ENCODE measurements around the gene RAMP2. TPM values are rescaled to one million over a fixed set of nuclear protein-coding genes. Genes with fewer than 3 reads are reported as not detected.

The RAMP2 gene
- total RNA-seq, 1 donor from 2014 or later, result 0.51 TPM

DNA sequence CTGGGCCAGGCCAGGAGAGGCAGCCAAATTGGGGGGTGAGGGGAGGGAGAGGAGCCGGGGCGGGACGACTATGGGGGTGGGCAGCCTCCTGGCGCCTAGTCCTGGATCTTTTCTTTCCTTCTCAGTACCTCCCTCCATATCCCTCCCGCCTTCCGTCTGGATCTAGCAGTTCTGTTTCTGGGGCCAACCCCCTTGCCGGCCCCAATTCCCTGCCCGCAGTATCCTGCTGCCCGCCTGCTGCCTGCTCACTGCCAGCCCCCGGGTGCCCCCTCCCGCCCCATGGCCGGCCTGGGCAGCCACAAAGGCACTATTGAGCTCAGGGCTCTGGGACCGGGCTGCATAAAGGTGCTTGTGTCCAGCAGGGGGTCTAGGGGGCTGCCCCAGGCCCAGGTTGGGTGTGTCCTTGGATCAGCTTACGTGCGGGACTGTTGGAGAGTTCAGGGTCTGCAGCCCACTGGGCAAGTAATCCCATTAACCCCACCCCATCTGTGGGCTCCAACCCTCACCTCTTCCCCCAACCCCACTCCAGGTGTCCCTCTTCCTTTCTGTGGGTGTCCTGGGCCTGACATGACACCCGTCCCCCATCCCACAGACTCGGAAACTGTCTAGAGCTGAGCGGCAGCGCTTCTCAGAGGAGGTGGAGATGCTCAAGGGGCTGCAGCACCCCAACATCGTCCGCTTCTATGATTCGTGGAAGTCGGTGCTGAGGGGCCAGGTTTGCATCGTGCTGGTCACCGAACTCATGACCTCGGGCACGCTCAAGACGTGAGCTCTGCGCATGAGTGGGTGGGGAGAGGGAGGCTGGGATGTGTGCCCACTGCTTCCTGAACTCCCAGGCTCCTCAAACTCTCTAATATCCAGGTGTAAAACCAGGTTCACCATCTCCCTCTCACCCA lies 21.4 kb downstream of the RAMP2 start:
- H3K4me1 ChIP-seq, result no peaks in the 10 kb centered on the region
- H3K27me3 ChIP-seq, result peaks cover 46% of the 10 kb centered on the region
- H3K9me3 ChIP-seq (ENCODE audit: low read depth), result no peaks in the 10 kb centered on the region
- H4K20me1 ChIP-seq (ENCODE audit: low read depth), result peaks cover 18% of the 10 kb centered on the region
- H3K36me3 ChIP-seq, result no peaks in the 10 kb centered on the region
- DNase-seq (ENCODE audit: low spot score), result no peak
- Mint-ChIP-seq H3K4me1 (peaks cover 12% of the 10 kb centered on the region), H3K9me3 (no peaks in the 10 kb centered on the region), H3K36me3 (peaks cover 7% of the 10 kb centered on the region), H3K4me3 (no peak overlapping the region), H3K27me3 (ENCODE audit: insufficient read depth, low read depth) (peaks cover 22% of the 10 kb centered on the region), H3K27ac (no peak overlapping the region)
- TF ChIP-seq EZH2phosphoT487 (IDR thresholded peaks at IDR 0.05) (no peak), EZH2 (IDR thresholded peaks at IDR 0.05) (no peak), CTCF (IDR thresholded peaks at IDR 0.05) (no peak)
- no peaks in the 10 kb centered on the region for H3K79me2 ChIP-seq (ENCODE audit: low read depth)
- no peak overlapping the region for H2AFZ ChIP-seq (replicated peaks)
- H3F3A ChIP-seq (ENCODE audit: low read depth), result peaks cover 22% of the 10 kb centered on the region
- no peak overlapping the region for H3K4me3 ChIP-seq
- no peak overlapping the region for H3K27ac ChIP-seq
- no peak overlapping the region for H3K4me2 ChIP-seq
- H3K9ac ChIP-seq, result no peak overlapping the region

- H3K36me3 Mint-ChIP-seq, result peaks cover 1% of the 10 kb centered on the region
- H3K4me1 Mint-ChIP-seq, result peaks cover 12% of the 10 kb centered on the region
- TF ChIP-seq EZH2phosphoT487 (IDR thresholded peaks at IDR 0.05), result no peak
- TF ChIP-seq CTCF (IDR thresholded peaks at IDR 0.05), result no peak
- TF ChIP-seq EZH2 (IDR thresholded peaks at IDR 0.05), result no peak
- no peak overlapping the region for H3K4me3 Mint-ChIP-seq
- Histone ChIP-seq H3K4me1 (no peaks in the 10 kb centered on the region), H3K4me3 (no peak overlapping the region), H3K79me2 (ENCODE audit: low read depth) (no peaks in the 10 kb centered on the region), H4K20me1 (ENCODE audit: low read depth) (peaks cover 18% of the 10 kb centered on the region), H3K4me2 (no peak overlapping the region), H3K27me3 (peaks cover 46% of the 10 kb centered on the region), H3K9me3 (ENCODE audit: low read depth) (no peaks in the 10 kb centered on the region), H3K36me3 (no peaks in the 10 kb centered on the region), H3F3A (ENCODE audit: low read depth) (peaks cover 22% of the 10 kb centered on the region), H2AFZ (replicated peaks) (no peak overlapping the region), H3K9ac (no peak overlapping the region), H3K27ac (no peak overlapping the region)
- peaks cover 22% of the 10 kb centered on the region for H3K27me3 Mint-ChIP-seq (ENCODE audit: insufficient read depth, low read depth)
- no peaks in the 10 kb centered on the region for H3K9me3 Mint-ChIP-seq
- no peak overlapping the region for H3K27ac Mint-ChIP-seq
- no peak for DNase-seq (ENCODE audit: low spot score)
Measured at GRCh38 chr17:42783062-42783790, 22.2 kb downstream of the RAMP2 start.

GRCh38 chr17:42783791-42784138 lies 22.7 kb downstream of the RAMP2 start:
- Histone ChIP-seq H4K20me1 (ENCODE audit: low read depth) (peaks cover 13% of the 10 kb centered on the region), H3K9me3 (ENCODE audit: low read depth) (no peaks in the 10 kb centered on the region), H3K36me3 (no peaks in the 10 kb centered on the region), H3K27me3 (peaks cover 46% of the 10 kb centered on the region), H3K27ac (no peak overlapping the region), H3F3A (ENCODE audit: low read depth) (peaks cover 19% of the 10 kb centered on the region), H2AFZ (replicated peaks) (no peak overlapping the region), H3K9ac (no peak overlapping the region), H3K4me2 (no peak overlapping the region), H3K79me2 (ENCODE audit: low read depth) (no peaks in the 10 kb centered on the region), H3K4me3 (no peak overlapping the region), H3K4me1 (no peaks in the 10 kb centered on the region)
- peaks cover 12% of the 10 kb centered on the region for H3K4me1 Mint-ChIP-seq
- TF ChIP-seq CTCF (IDR thresholded peaks at IDR 0.05), result no peak
- no peak for TF ChIP-seq EZH2 (IDR thresholded peaks at IDR 0.05)
- no peak for TF ChIP-seq EZH2phosphoT487 (IDR thresholded peaks at IDR 0.05)
- H3K36me3 Mint-ChIP-seq, result no peaks in the 10 kb centered on the region
- peaks cover 21% of the 10 kb centered on the region for H3K27me3 Mint-ChIP-seq (ENCODE audit: insufficient read depth, low read depth)
- DNase-seq (ENCODE audit: low spot score), result no peak
- no peak overlapping the region for H3K27ac Mint-ChIP-seq
- no peaks in the 10 kb centered on the region for H3K9me3 Mint-ChIP-seq
- H3K4me3 Mint-ChIP-seq, result no peak overlapping the region

All from neural progenitor cell (in vitro differentiated cells).